HEK293T (cell line): ENCODE measurements around the gene ZNRD2.

Source experiments
- ELF4 ChIP-seq: fragments of 450-650 bp; IDR thresholded peaks from 2 replicates; pipeline ENCODE4 v1.6.1; 2017; ENCODE audit warnings: antibody characterized with exemption
- FOXM1 ChIP-seq: fragments of 450-650 bp; IDR thresholded peaks from 2 replicates; pipeline ENCODE4 v1.6.1; 2017; ENCODE audit warnings: mild to moderate bottlenecking, borderline replicate concordance
- SP1 ChIP-seq: fragments of 450-650 bp; IDR thresholded peaks from 2 replicates; pipeline ENCODE4 v1.6.1; 2017
- TF ChIP-seq, protein P1 (sequence below): fragments of 450-650 bp; IDR thresholded peaks from 2 replicates; pipeline ENCODE4 v1.6.1; 2016

DNA sequence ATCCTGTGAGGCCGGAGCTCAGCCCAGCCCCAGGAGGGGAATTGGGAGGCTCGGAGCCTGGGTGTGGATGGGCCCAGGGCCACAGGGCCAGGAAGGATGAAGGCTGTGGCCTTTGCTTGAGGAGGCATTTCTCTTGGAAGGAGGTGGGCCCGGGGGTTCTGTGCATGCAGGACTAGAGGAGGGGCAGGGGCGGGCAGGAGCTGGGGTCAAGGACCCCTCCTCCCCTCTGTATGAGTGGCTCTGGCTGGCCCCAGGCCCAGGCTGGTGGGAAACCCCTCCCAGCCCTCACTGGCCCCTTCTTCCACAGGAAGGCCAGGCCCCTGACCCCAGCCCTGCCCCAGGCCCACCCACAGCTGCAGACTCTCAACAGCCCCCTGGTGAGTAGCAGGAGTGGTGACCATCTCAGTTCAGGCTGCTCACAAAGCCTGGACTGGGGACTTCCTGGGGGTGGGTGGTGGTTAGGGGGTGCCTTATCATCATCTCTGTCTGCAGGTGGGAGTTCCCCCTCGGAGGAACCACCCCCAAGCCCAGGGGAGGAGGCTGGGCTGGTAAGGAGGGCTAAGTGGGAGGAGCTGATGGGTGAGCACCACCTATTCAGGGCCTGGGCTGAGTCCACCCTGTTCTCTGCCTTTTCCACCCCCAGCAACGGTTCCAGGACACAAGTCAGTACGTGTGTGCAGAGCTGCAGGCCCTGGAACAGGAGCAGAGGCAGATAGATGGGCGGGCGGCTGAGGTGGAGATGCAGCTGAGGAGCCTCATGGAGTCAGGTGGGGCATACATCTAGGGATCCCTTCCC lies 19.4 kb downstream of the ZNRD2 start:
- TF ChIP-seq, protein P1, sequence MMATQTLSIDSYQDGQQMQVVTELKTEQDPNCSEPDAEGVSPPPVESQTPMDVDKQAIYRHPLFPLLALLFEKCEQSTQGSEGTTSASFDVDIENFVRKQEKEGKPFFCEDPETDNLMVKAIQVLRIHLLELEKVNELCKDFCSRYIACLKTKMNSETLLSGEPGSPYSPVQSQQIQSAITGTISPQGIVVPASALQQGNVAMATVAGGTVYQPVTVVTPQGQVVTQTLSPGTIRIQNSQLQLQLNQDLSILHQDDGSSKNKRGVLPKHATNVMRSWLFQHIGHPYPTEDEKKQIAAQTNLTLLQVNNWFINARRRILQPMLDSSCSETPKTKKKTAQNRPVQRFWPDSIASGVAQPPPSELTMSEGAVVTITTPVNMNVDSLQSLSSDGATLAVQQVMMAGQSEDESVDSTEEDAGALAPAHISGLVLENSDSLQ = no peak
- no peak for TF ChIP-seq ELF4
- no peak for TF ChIP-seq SP1
- no peak for TF ChIP-seq FOXM1
